HepG2 (cell line): ENCODE measurements around the gene PKMYT1. TPM values are rescaled to one million over a fixed set of nuclear protein-coding genes. Genes with fewer than 3 reads are reported as not detected.

Experiments used
- CCAR2 ChIP-seq: fragments of 200-400 bp; formaldehyde crosslinking; optimal IDR thresholded peaks from 2 replicates; pipeline ENCODE3; 2018; ENCODE audit warnings: low read depth, mild to moderate bottlenecking, low read length, moderate library complexity
- GPN1 ChIP-seq: sonication (generic); formaldehyde crosslinking; IDR thresholded peaks from 2 replicates; pipeline ENCODE4 v1.5.1; 2020; ENCODE audit warnings: missing genetic modification reagents, borderline replicate concordance
- HMGA1 ChIP-seq: sonication (generic); formaldehyde crosslinking; conservative IDR thresholded peaks from 2 replicates; pipeline ENCODE4 v1.4.0; 2020; ENCODE audit warnings: missing genetic modification reagents
- KDM1A ChIP-seq: IDR thresholded peaks from 2 replicates; pipeline ENCODE4 v1.6.1; 2016; ENCODE audit warnings: missing compliant biosample characterization
- LBX2 ChIP-seq: sonication (generic); formaldehyde crosslinking; IDR thresholded peaks from 2 replicates; pipeline ENCODE4 v1.5.0; 2020; ENCODE audit warnings: missing genetic modification reagents, mild to moderate bottlenecking, borderline replicate concordance
- MNT ChIP-seq: fragments of 450-650 bp; IDR thresholded peaks from 2 replicates; pipeline ENCODE4 v1.6.1; 2016
- NFE2L2 ChIP-seq: fragments of 150-350 bp; IDR thresholded peaks from 2 replicates; pipeline ENCODE4 v1.6.1; 2014; ENCODE audit warnings: low read length
- NFKBIZ ChIP-seq: IDR thresholded peaks from 2 replicates; pipeline ENCODE4 v1.6.1; 2018; ENCODE audit warnings: missing genetic modification reagents, missing compliant biosample characterization
- THAP11 ChIP-seq: IDR thresholded peaks from 2 replicates; pipeline ENCODE4 v1.6.1; 2016; ENCODE audit warnings: missing biosample characterization, missing genetic modification reagents
- THYN1 ChIP-seq: sonication (generic); formaldehyde crosslinking; IDR thresholded peaks from 2 replicates; pipeline ENCODE4 v1.8.1; 2023; ENCODE audit warnings: low read depth, mild to moderate bottlenecking, moderate library complexity, missing genetic modification reagents, borderline replicate concordance
- TOPORS ChIP-seq: sonication (generic); formaldehyde crosslinking; IDR thresholded peaks from 2 replicates; pipeline ENCODE4 v1.8.0; 2023; ENCODE audit warnings: mild to moderate bottlenecking, missing genetic modification reagents
- TRIM24 ChIP-seq: sonication (generic); formaldehyde crosslinking; IDR thresholded peaks from 2 replicates; pipeline ENCODE4 v1.8.0; 2022; ENCODE audit warnings: mild to moderate bottlenecking, missing genetic modification reagents
- ZFP90 ChIP-seq: sonication (generic); formaldehyde crosslinking; IDR thresholded peaks from 2 replicates; pipeline ENCODE4 v1.8.0; 2022; ENCODE audit warnings: missing genetic modification reagents, mild to moderate bottlenecking, inconsistent platforms, borderline replicate concordance
- ZMAT5 ChIP-seq: sonication (generic); formaldehyde crosslinking; IDR thresholded peaks from 2 replicates; pipeline ENCODE4 v1.5.0; 2020; ENCODE audit warnings: mild to moderate bottlenecking, low read depth, missing genetic modification reagents, borderline replicate concordance
- ZNF235 ChIP-seq: sonication (generic); formaldehyde crosslinking; IDR thresholded peaks from 2 replicates; pipeline ENCODE4 v1.8.1; 2023; ENCODE audit warnings: mild to moderate bottlenecking, missing genetic modification reagents, borderline replicate concordance
- ZNF562 ChIP-seq: sonication (generic); formaldehyde crosslinking; IDR thresholded peaks from 2 replicates; pipeline ENCODE4 v1.8.0; 2022; ENCODE audit warnings: missing genetic modification reagents, borderline replicate concordance
- ZNF616 ChIP-seq: sonication (generic); formaldehyde crosslinking; IDR thresholded peaks from 2 replicates; pipeline ENCODE4 v1.5.0; 2020; ENCODE audit warnings: low read depth, mild to moderate bottlenecking, missing genetic modification reagents
- ZNF75D ChIP-seq: sonication (generic); formaldehyde crosslinking; IDR thresholded peaks from 2 replicates; pipeline ENCODE4 v1.8.1; 2023; ENCODE audit warnings: missing genetic modification reagents, mild to moderate bottlenecking, borderline replicate concordance
- ZNF816 ChIP-seq: sonication (generic); formaldehyde crosslinking; IDR thresholded peaks from 2 replicates; pipeline ENCODE4 v1.8.0; 2022; ENCODE audit warnings: missing genetic modification reagents, mild to moderate bottlenecking, borderline replicate concordance
- polyA plus RNA-seq, 8 experiments: library from polyadenylated mRNA; depleted of rRNA in 3 of 8; stranded (reverse) in 7 of 8; unstranded in 1 of 8; fragments of >200 nt; fragmentation: Illumina TruSeq in 4 of 8; extraction: Trizol in 4 of 8; gene quantifications; 2 replicates each; pipeline versions ENCODE4 v1.2.1 to v1.2.3, GENCODE V29; 2011 to 2016; ENCODE audit warnings: low read depth in 4 of 8, missing spikeins in 1 of 8, mixed read lengths in 1 of 8; ENCODE audit not compliant: insufficient read depth in 1 of 8
- total RNA-seq, 5 experiments: library from RNA; depleted of rRNA; stranded (reverse); fragments of >200 nt; fragmentation: Illumina TruSeq; extraction: Trizol; gene quantifications; 2 replicates each; pipeline ENCODE4 v1.2.3, GENCODE V29; 2016; ENCODE audit warnings: low read depth in 1 of 5
- TF ChIP-seq, protein P1 (sequence below): sonication (generic); formaldehyde crosslinking; IDR thresholded peaks from 2 replicates; pipeline ENCODE4 v1.4.0; 2020; ENCODE audit warnings: missing genetic modification reagents, borderline replicate concordance
- TF ChIP-seq, protein P2 (sequence below): sonication (generic); formaldehyde crosslinking; IDR thresholded peaks from 2 replicates; pipeline ENCODE4 v1.8.0; 2022; ENCODE audit warnings: mild to moderate bottlenecking, missing genetic modification reagents, borderline replicate concordance

PKMYT1 gene
- total and polyA plus RNA-seq, 2 of the 13 experiments (the other 11 are each of a cell fraction or from before 2014, with no cell fraction given): 7.0 to 27.8 TPM

DNA sequence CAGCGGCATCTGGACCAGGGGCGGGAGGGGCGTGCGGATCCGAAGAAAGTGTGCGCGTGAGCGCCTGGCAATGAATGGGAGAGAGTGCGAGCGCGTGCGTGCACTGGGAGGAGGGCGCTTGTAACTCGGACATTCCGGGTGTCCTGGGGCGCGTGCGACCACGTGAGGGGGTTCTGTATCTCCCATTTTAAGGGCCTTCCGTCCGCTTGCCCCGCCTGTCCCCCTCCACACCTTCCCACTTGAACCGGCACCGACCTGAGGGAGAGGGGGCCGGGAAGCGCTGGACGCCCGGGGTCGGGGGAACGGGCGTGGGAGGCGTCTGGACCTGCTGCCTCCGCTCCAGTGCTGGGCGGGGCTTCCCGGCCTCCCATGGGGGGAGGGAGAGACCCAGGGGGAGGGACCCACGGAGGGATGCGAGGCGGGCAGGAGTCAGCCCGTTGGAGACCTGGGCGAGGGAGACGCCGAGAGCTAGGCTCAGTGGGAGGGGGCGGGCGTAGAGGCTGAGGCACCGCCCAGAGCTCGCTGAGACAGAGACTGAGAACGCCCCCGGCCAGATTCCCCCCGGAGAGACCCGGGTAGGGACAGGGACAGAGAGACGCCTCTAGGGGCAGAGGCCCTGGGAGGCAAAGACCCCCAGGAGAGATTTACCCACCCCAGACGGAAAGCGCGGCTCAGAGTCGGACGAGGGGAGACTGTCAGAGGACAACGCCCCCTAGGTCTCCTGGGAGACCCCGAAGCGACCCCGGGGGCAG is 16.3 kb downstream of the PKMYT1 start, which contains the start of gene KREMEN2 (continued):
- no peak for TF ChIP-seq MNT
- no peak for TF ChIP-seq THAP11 (CRISPR knock-in tag)
- no peak for TF ChIP-seq TOPORS (CRISPR knock-in tag)
- no peak for TF ChIP-seq CCAR2
- no peak for TF ChIP-seq GPN1 (CRISPR knock-in tag)
- no peak for TF ChIP-seq ZNF75D (CRISPR knock-in tag)
- TF ChIP-seq THYN1 (CRISPR knock-in tag): no peak
- no peak for TF ChIP-seq KDM1A (CRISPR knock-in tag)
- TF ChIP-seq TRIM24 (CRISPR knock-in tag): no peak
- no peak for TF ChIP-seq LBX2 (CRISPR knock-in tag)
- TF ChIP-seq ZFP90 (CRISPR knock-in tag): no peak
- no peak for TF ChIP-seq NFKBIZ (CRISPR knock-in tag)
- TF ChIP-seq NFE2L2: no peak
- TF ChIP-seq, protein P1, sequence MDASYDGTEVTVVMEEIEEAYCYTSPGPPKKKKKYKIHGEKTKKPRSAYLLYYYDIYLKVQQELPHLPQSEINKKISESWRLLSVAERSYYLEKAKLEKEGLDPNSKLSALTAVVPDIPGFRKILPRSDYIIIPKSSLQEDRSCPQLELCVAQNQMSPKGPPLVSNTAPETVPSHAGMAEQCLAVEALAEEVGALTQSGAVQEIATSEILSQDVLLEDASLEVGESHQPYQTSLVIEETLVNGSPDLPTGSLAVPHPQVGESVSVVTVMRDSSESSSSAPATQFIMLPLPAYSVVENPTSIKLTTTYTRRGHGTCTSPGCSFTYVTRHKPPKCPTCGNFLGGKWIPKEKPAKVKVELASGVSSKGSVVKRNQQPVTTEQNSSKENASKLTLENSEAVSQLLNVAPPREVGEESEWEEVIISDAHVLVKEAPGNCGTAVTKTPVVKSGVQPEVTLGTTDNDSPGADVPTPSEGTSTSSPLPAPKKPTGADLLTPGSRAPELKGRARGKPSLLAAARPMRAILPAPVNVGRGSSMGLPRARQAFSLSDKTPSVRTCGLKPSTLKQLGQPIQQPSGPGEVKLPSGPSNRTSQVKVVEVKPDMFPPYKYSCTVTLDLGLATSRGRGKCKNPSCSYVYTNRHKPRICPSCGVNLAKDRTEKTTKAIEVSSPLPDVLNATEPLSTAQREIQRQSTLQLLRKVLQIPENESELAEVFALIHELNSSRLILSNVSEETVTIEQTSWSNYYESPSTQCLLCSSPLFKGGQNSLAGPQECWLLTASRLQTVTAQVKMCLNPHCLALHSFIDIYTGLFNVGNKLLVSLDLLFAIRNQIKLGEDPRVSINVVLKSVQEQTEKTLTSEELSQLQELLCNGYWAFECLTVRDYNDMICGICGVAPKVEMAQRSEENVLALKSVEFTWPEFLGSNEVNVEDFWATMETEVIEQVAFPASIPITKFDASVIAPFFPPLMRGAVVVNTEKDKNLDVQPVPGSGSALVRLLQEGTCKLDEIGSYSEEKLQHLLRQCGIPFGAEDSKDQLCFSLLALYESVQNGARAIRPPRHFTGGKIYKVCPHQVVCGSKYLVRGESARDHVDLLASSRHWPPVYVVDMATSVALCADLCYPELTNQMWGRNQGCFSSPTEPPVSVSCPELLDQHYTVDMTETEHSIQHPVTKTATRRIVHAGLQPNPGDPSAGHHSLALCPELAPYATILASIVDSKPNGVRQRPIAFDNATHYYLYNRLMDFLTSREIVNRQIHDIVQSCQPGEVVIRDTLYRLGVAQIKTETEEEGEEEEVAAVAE: no peak
- no peak for TF ChIP-seq ZNF616 (CRISPR knock-in tag)
- no peak for TF ChIP-seq HMGA1 (CRISPR knock-in tag)
- TF ChIP-seq ZNF235: no peak
- TF ChIP-seq, protein P2, sequence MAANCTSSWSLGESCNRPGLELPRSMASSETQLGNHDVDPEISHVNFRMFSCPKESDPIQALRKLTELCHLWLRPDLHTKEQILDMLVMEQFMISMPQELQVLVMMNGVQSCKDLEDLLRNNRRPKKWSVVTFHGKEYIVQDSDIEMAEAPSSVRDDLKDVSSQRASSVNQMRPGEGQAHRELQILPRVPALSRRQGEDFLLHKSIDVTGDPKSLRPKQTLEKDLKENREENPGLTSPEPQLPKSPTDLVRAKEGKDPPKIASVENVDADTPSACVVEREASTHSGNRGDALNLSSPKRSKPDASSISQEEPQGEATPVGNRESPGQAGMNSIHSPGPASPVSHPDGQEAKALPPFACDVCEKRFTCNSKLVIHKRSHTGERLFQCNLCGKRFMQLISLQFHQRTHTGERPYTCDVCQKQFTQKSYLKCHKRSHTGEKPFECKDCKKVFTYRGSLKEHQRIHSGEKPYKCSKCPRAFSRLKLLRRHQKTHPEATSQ (CRISPR knock-in tag): no peak
- no peak for TF ChIP-seq ZNF816 (CRISPR knock-in tag)
- TF ChIP-seq ZMAT5 (CRISPR knock-in tag): no peak
- TF ChIP-seq ZNF562: no peak; the same call in 1 of the 2 replicates
